ENCODE measurements around the gene FN3K.

Gene FN3K

GRCh38 chr17:82703935-82704865, 31.2 kb upstream of the FN3K start:
- no peak for DNase-seq

- DNase-seq = no peak
These were observed 30.5 kb upstream of the FN3K start for GRCh38 chr17:82704886-82705285.

- no peak for DNase-seq
These were observed 29.7 kb upstream of the FN3K start for GRCh38 chr17:82705756-82706155.

GRCh38 chr17:82709024-82709675, 26.3 kb upstream of the FN3K start:
- no peak for DNase-seq

- DNase-seq = no peak
These were observed 25.5 kb upstream of the FN3K start for GRCh38 chr17:82709676-82710498.

- DNase-seq = no peak
These were observed 24.7 kb upstream of the FN3K start for GRCh38 chr17:82710499-82711232.

- no peak for DNase-seq
These were observed 22.2 kb upstream of the FN3K start for GRCh38 chr17:82713071-82713723.

- no peak for DNase-seq
These were observed 19.0 kb upstream of the FN3K start, which contains the start of gene FN3KRP for GRCh38 chr17:82716203-82717010. Gene FN3KRP, plus strand, starts transcription at chr17:82716706. Its CDS starts 50 bp downstream, at chr17:82716756.

- no peak for DNase-seq
These were observed 16.3 kb upstream of the FN3K start for GRCh38 chr17:82718986-82719685.

- DNase-seq = no peak
These were observed 15.2 kb upstream of the FN3K start for GRCh38 chr17:82720204-82720603.

- no peak for DNase-seq
These were observed 12.9 kb upstream of the FN3K start for GRCh38 chr17:82722341-82723013.

- no peak for DNase-seq
These were observed 12.1 kb upstream of the FN3K start for GRCh38 chr17:82723169-82723807.

- DNase-seq = no peak
These were observed 9.0 kb upstream of the FN3K start for GRCh38 chr17:82726427-82726826.

GRCh38 chr17:82729479-82730260, 5.7 kb upstream of the FN3K start:
- no peak for DNase-seq

- DNase-seq = no peak
These were observed 3.2 kb upstream of the FN3K start for GRCh38 chr17:82732118-82732743.

GRCh38 chr17:82736511-82737185, 1.2 kb downstream of the FN3K start:
- DNase-seq = no peak
